Spleen (tissue), 11 donors: Measurements from ENCODE around the gene PTPRN2. TPM values are rescaled to one million over a fixed set of nuclear protein-coding genes. Genes with fewer than 3 reads are reported as not detected.

ENCODE experiments used
- DNase-seq: peaks from one replicate; pipeline ENCODE4 v3.0.0-alpha.2; 2020
- H3K27ac ChIP-seq, 8 donors: fragments of 200-600 bp; sonication (generic) in 7 of 8; 1 replicate in 4 of 8; 2 replicates in 4 of 8; pipeline versions ENCODE4 v1.5.0 to v1.8.0; 2016 to 2021; ENCODE audit warnings: inconsistent platforms in 4 of 8, mild to moderate bottlenecking in 4 of 8, moderate library complexity in 1 of 8
- H3K27me3 ChIP-seq, 7 donors: fragments of 200-600 bp; sonication (generic) in 6 of 7; replicated peaks in 1 of 7; 1 replicate in 4 of 7; 2 replicates in 3 of 7; pipeline versions ENCODE4 v1.5.0 to v1.8.0; 2016 to 2021; ENCODE audit warnings: inconsistent platforms in 3 of 7, mild to moderate bottlenecking in 1 of 7
- H3K36me3 ChIP-seq, 6 donors: fragments of 200-600 bp; sonication (generic) in 5 of 6; 1 replicate in 4 of 6; 2 replicates in 2 of 6; pipeline versions ENCODE4 v1.5.0 to v1.8.0; 2016 to 2021; ENCODE audit warnings: inconsistent platforms in 2 of 6
- H3K4me1 ChIP-seq, 6 donors: fragments of 200-600 bp; sonication (generic) in 5 of 6; 1 replicate in 3 of 6; 2 replicates in 3 of 6; pipeline versions ENCODE4 v1.5.0 to v1.8.0; 2016 to 2021; ENCODE audit warnings: inconsistent platforms in 3 of 6
- H3K4me3 ChIP-seq, 8 donors: fragments of 200-600 bp; sonication (generic) in 7 of 8; 1 replicate in 4 of 8; 2 replicates in 4 of 8; pipeline versions ENCODE4 v1.5.0 to v1.8.0; 2016 to 2021; ENCODE audit warnings: inconsistent platforms in 4 of 8, mild to moderate bottlenecking in 4 of 8, moderate library complexity in 2 of 8
- H3K9me3 ChIP-seq, 8 donors: fragments of 200-600 bp; sonication (generic) in 7 of 8; 1 replicate in 4 of 8; 2 replicates in 4 of 8; pipeline versions ENCODE4 v1.5.0 to v1.8.0; 2016 to 2021; ENCODE audit warnings: inconsistent platforms in 4 of 8
- POLR2A ChIP-seq, 3 donors: fragments of 450-650 bp; IDR thresholded peaks; one replicate each; pipeline ENCODE4 v1.5.1; 2017; ENCODE audit warnings: antibody characterized with exemption in 3 of 3, mild to moderate bottlenecking in 1 of 3
- POLR2AphosphoS5 ChIP-seq, 3 donors: sonication (generic); formaldehyde crosslinking; IDR thresholded peaks; one replicate each; pipeline ENCODE4 v1.5.1; 2017; ENCODE audit warnings: antibody characterized with exemption in 3 of 3
- WGBS, 5 donors: extraction: QIAGEN DNeasy Blood & Tissue Kit in 3 of 5; methylation state at CpG; one replicate each; pipeline versions ENCODE4 v1.1.5 to v1.1.7; 2013 to 2018; 5-methylcytosine and 5-hydroxymethylcytosine counted together
- intact Hi-C: fragments of 100-400 bp; cut with DNase I; formaldehyde crosslinking; loops from one replicate; pipeline ENCODE4 v1.15.0; 2023; ENCODE audit warnings: low total_unique reads
- polyA plus RNA-seq, 3 donors: library from polyadenylated mRNA; stranded (reverse); fragments of 200-250 nt; gene quantifications; one replicate each; pipeline ENCODE4 v1.2.1, GENCODE V29; 2013
- total RNA-seq, 7 donors: library from RNA; depleted of rRNA in 3 of 7; stranded (reverse); fragments of >200 nt in 3 of 7; fragmentation: NEBNext Ultra II Directional in 4 of 7; extraction: Animal tissue kit (Norgen Biotek cat#: 25700) in 4 of 7; gene quantifications; one replicate each; pipeline versions ENCODE4 v1.1.0 to v1.2.1, GENCODE V29; 2016 to 2021
- TF ChIP-seq, protein P1 (sequence below), 11 experiments: fragments of 200-600 bp in 7 of 11; fragments of 450-650 bp in 4 of 11; sonication (generic) in 4 of 11; IDR thresholded peaks in 8 of 11; conservative IDR thresholded peaks in 3 of 11; 1 replicate in 7 of 11; 2 replicates in 4 of 11; pipeline versions ENCODE4 v1.4.0 to v1.8.0; 2016 to 2021; ENCODE audit warnings: antibody characterized with exemption in 11 of 11, inconsistent platforms in 4 of 11, mild to moderate bottlenecking in 1 of 11
- donor health status: healthy with polysubstance abuse.
- donor health status: DM: no; HTN: no; CAD: no; lungs with moderate emphysema.
- donor health status: DM: no; HTN: no; CAD: no.
- donor health status: Bipolar disorder and iron deficiency.
- donor health status: healthy.
- donor health status: DM: no; HTN: no; CAD: no.
- donor health status: DM: yes; HTN: yes; CAD: no.

PTPRN2 gene
- total and polyA plus RNA-seq, 10 donors, result 7.0 to 22.8 (median 16.8) TPM

- TF ChIP-seq, protein P1, sequence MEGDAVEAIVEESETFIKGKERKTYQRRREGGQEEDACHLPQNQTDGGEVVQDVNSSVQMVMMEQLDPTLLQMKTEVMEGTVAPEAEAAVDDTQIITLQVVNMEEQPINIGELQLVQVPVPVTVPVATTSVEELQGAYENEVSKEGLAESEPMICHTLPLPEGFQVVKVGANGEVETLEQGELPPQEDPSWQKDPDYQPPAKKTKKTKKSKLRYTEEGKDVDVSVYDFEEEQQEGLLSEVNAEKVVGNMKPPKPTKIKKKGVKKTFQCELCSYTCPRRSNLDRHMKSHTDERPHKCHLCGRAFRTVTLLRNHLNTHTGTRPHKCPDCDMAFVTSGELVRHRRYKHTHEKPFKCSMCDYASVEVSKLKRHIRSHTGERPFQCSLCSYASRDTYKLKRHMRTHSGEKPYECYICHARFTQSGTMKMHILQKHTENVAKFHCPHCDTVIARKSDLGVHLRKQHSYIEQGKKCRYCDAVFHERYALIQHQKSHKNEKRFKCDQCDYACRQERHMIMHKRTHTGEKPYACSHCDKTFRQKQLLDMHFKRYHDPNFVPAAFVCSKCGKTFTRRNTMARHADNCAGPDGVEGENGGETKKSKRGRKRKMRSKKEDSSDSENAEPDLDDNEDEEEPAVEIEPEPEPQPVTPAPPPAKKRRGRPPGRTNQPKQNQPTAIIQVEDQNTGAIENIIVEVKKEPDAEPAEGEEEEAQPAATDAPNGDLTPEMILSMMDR (IDR thresholded peaks at IDR 0.05 in 8 of 11, conservative IDR thresholded peaks at IDR 0.05 in 3 of 11), result no peak
- TF ChIP-seq POLR2A (IDR thresholded peaks at IDR 0.05) (no peak), POLR2AphosphoS5 (IDR thresholded peaks at IDR 0.05) (no peak)
- Histone ChIP-seq H3K36me3 (peaks cover 0 to 6% (median 0%) of the 10 kb centered on the region in 6 donors), H3K9me3 (no peaks in the 10 kb centered on the region), H3K4me3 (no peak overlapping the region), H3K27ac (no peak overlapping the region), H3K4me1 (peaks cover 0 to 11% (median 4%) of the 10 kb centered on the region in 6 donors), H3K27me3 (peaks cover 0 to 6% (median 0%) of the 10 kb centered on the region in 7 donors)
- WGBS, 5 donors, result 85 to 93% (median 88%) methylated on average over 11 of the region's 11 CpGs
- no peak for DNase-seq
- intact Hi-C loops, result no loop called here
These were observed 727.2 kb downstream of the PTPRN2 start for GRCh38 chr7:157860406-157860805.

- Histone ChIP-seq H3K36me3 (peaks cover 0 to 6% (median 0%) of the 10 kb centered on the region in 6 donors), H3K4me1 (peaks cover 0 to 16% (median 8%) of the 10 kb centered on the region in 6 donors), H3K27ac (no peak overlapping the region), H3K9me3 (no peaks in the 10 kb centered on the region), H3K27me3 (peaks cover 0 to 6% (median 0%) of the 10 kb centered on the region in 7 donors), H3K4me3 (no peak overlapping the region)
- DNase-seq, result peak; percentile 48
- 70 to 80% (median 73%) methylated on average over 3 to 6 of the region's 6 CpGs for WGBS, 5 donors
- intact Hi-C loops, result no loop called here
- TF ChIP-seq POLR2AphosphoS5 (IDR thresholded peaks at IDR 0.05) (no peak), POLR2A (IDR thresholded peaks at IDR 0.05) (no peak)
- TF ChIP-seq, protein P1 (IDR thresholded peaks at IDR 0.05 in 8 of 11, conservative IDR thresholded peaks at IDR 0.05 in 3 of 11), result no peak
These were observed 727.7 kb downstream of the PTPRN2 start for GRCh38 chr7:157859915-157860314.

DNA sequence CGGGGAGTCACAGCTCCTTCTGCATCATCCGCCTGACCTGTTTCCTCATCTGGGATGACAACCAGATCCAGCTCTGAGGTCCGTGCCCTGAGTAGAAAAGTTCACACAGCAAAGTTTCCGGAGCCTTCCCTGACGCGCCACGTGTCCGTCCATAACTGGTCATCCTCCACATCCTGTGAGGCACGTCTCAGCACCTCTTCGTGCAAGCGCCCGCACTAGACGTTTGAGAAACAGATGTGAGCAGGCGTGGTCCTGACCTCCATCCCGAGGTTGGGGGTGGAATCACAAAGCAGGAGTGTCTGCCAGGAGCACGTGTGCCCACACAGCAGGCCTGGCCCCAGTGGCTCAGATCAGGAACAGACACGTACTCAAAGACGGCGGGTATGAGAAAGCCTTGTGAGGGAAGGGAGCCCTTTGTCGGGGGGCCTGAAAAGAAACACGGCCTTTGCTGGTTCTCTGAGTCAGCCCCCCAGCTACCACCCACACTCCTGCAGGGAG, 730.0 kb downstream of the PTPRN2 start:
- intact Hi-C loops, result no loop called here
- no peaks in the 10 kb centered on the region for H3K9me3 ChIP-seq

More for the DNA sequence above, 730.0 kb downstream of the PTPRN2 start:
- H3K36me3 ChIP-seq, result peaks cover 0 to 6% (median 0%) of the 10 kb centered on the region in 6 donors
- no peak for TF ChIP-seq POLR2A (IDR thresholded peaks at IDR 0.05)
- TF ChIP-seq, protein P1 (IDR thresholded peaks at IDR 0.05 in 8 of 11, conservative IDR thresholded peaks at IDR 0.05 in 3 of 11), result no peak
- no peak for TF ChIP-seq POLR2AphosphoS5 (IDR thresholded peaks at IDR 0.05)
- no peak overlapping the region for H3K4me3 ChIP-seq
- peaks cover 0 to 39% (median 15%) of the 10 kb centered on the region in 6 donors for H3K4me1 ChIP-seq
- 79 to 90% (median 88%) methylated on average over 20 to 21 of the region's 21 CpGs for WGBS, 5 donors
- peaks cover 0 to 6% (median 0%) of the 10 kb centered on the region in 7 donors for H3K27me3 ChIP-seq
- peak; percentile 31 for DNase-seq
- H3K27ac ChIP-seq, result no peak overlapping the region
